Neuronal stem cell (in vitro differentiated cells): Measurements from ENCODE around the gene FBXO48.

Experiments
- DNase-seq: peaks from one replicate; pipeline ENCODE4 v3.0.0-alpha.2; 2013; ENCODE audit warnings: low spot score
- H2AFZ ChIP-seq: one replicate; pipeline ENCODE4 v1.6.1; 2013; ENCODE audit warnings: mild to moderate bottlenecking, low read length, inconsistent platforms
- H2AK5ac ChIP-seq: 2 replicates; pipeline ENCODE4 v1.6.1; 2013; ENCODE audit warnings: low read depth, mild to moderate bottlenecking, inconsistent platforms, low read length, moderate library complexity, mixed read lengths
- H2BK120ac ChIP-seq: 2 replicates; pipeline ENCODE4 v1.6.1; 2013; ENCODE audit warnings: low read depth, mild to moderate bottlenecking, inconsistent platforms, low read length, moderate library complexity, mixed read lengths
- H2BK12ac ChIP-seq: one replicate; pipeline ENCODE4 v1.6.1; 2013; ENCODE audit warnings: low read length, inconsistent platforms
- H2BK15ac ChIP-seq: 2 replicates; pipeline ENCODE4 v1.6.1; 2013; ENCODE audit warnings: mild to moderate bottlenecking, low read length, inconsistent platforms, mixed read lengths
- H2BK5ac ChIP-seq: one replicate; pipeline ENCODE4 v1.6.1; 2013; ENCODE audit warnings: inconsistent platforms, mild to moderate bottlenecking, low read length, moderate library complexity
- H3K14ac ChIP-seq: one replicate; pipeline ENCODE4 v1.6.1; 2013; ENCODE audit warnings: low read length, inconsistent platforms
- H3K18ac ChIP-seq: 2 replicates; pipeline ENCODE4 v1.6.1; 2013; ENCODE audit warnings: low read length, inconsistent platforms
- H3K23ac ChIP-seq: 2 replicates; pipeline ENCODE4 v1.6.1; 2013; ENCODE audit warnings: low read depth, mild to moderate bottlenecking, mixed read lengths, low read length, inconsistent platforms; ENCODE audit not compliant: poor library complexity
- H3K27ac ChIP-seq: replicated peaks from 3 replicates; pipeline ENCODE4 v1.5.1; 2013; ENCODE audit warnings: low read length, inconsistent platforms
- H3K27me3 ChIP-seq, 3 experiments: 2 replicates each; pipeline ENCODE4 v1.6.1; 2013; ENCODE audit warnings: low read length in 3 of 3, mild to moderate bottlenecking in 2 of 3, inconsistent platforms in 1 of 3, low read depth in 1 of 3, mixed read lengths in 1 of 3, moderate library complexity in 1 of 3; ENCODE audit not compliant: control insufficient read depth in 3 of 3, insufficient read depth in 3 of 3
- H3K36me3 ChIP-seq, 2 donors: replicated peaks in 1 of 2; 2 replicates each; pipeline ENCODE4 v1.6.1; 2013; ENCODE audit warnings: low read length in 2 of 2; ENCODE audit not compliant: control insufficient read depth in 2 of 2, insufficient read depth in 2 of 2
- H3K4ac ChIP-seq: 2 replicates; pipeline ENCODE4 v1.6.1; 2013; ENCODE audit warnings: inconsistent platforms, mild to moderate bottlenecking, low read length, moderate library complexity
- H3K4me1 ChIP-seq, 2 donors: 1 replicate in 1 of 2; 2 replicates in 1 of 2; pipeline ENCODE4 v1.6.1; 2013; ENCODE audit warnings: low read length in 2 of 2, low read depth in 1 of 2; ENCODE audit not compliant: control insufficient read depth in 2 of 2, insufficient read depth in 1 of 2
- H3K4me2 ChIP-seq: one replicate; pipeline ENCODE4 v1.6.1; 2013; ENCODE audit warnings: mild to moderate bottlenecking, low read length, inconsistent platforms; ENCODE audit not compliant: insufficient read depth, poor library complexity, severe bottlenecking
- H3K4me3 ChIP-seq, 2 donors: 2 replicates each; pipeline ENCODE4 v1.5.1; 2013; ENCODE audit warnings: low read length in 2 of 2, mild to moderate bottlenecking in 2 of 2, inconsistent platforms in 1 of 2, moderate library complexity in 1 of 2
- H3K79me1 ChIP-seq: one replicate; pipeline ENCODE4 v1.6.1; 2013; ENCODE audit warnings: low read depth, mild to moderate bottlenecking, inconsistent platforms, low read length, moderate library complexity
- H3K9ac ChIP-seq: one replicate; pipeline ENCODE4 v1.6.1; 2013; ENCODE audit warnings: mild to moderate bottlenecking, low read depth, low read length, inconsistent platforms; ENCODE audit not compliant: poor library complexity
- H3K9me3 ChIP-seq, 2 donors: replicated peaks in 1 of 2; 2 replicates each; pipeline versions ENCODE3 to v1.6.1; 2013; ENCODE audit warnings: low read length in 2 of 2, mild to moderate bottlenecking in 2 of 2, inconsistent platforms in 1 of 2, low read depth in 1 of 2, mixed read lengths in 1 of 2, moderate library complexity in 1 of 2; ENCODE audit not compliant: control insufficient read depth in 2 of 2, insufficient read depth in 1 of 2
- H4K8ac ChIP-seq: one replicate; pipeline ENCODE4 v1.6.1; 2013; ENCODE audit warnings: low read depth, mild to moderate bottlenecking, inconsistent platforms, low read length, moderate library complexity
- H4K91ac ChIP-seq: one replicate; pipeline ENCODE4 v1.6.1; 2013; ENCODE audit warnings: low read length, low read depth, mild to moderate bottlenecking, inconsistent platforms; ENCODE audit not compliant: poor library complexity
- WGBS, 2 donors: extraction: QIAGEN DNeasy Blood & Tissue Kit; methylation state at CpG; one replicate each; pipeline ENCODE4 v1.1.7; 2013; ENCODE audit warnings: missing lambda C conversion rate in 2 of 2, mixed read lengths in 1 of 2; ENCODE audit not compliant: insufficient read length in 2 of 2, insufficient replicate concordance in 1 of 2; ENCODE audit errors: extremely low coverage in 2 of 2; 5-methylcytosine and 5-hydroxymethylcytosine counted together

Gene FBXO48

GRCh38 chr2:68482296-68482820 lies 15.3 kb upstream of the FBXO48 start:
- H2BK15ac ChIP-seq: no peak overlapping the region
- no peak overlapping the region for H3K4ac ChIP-seq
- no peak overlapping the region for H3K4me3 ChIP-seq
- H4K8ac ChIP-seq: no peak overlapping the region
- H3K27me3 ChIP-seq: no peaks in the 10 kb centered on the region
- WGBS, 2 donors: no CpG with 5 or more reads among the region's 2 CpGs
- H2AK5ac ChIP-seq: no peak overlapping the region
- no peak overlapping the region for H2AFZ ChIP-seq
- H3K9ac ChIP-seq: no peak overlapping the region
- no peak for DNase-seq
- H3K23ac ChIP-seq: no peak overlapping the region
- no peak overlapping the region for H2BK120ac ChIP-seq
- peaks cover 0 to 4% of the 10 kb centered on the region in 2 donors for H3K4me1 ChIP-seq
- H3K27ac ChIP-seq: no peak overlapping the region
- H3K4me2 ChIP-seq: no peak overlapping the region
- H2BK5ac ChIP-seq: no peak overlapping the region
- H3K18ac ChIP-seq: peak overlapping the region; percentile 48
- peaks cover 0 to 2% of the 10 kb centered on the region in 2 donors for H3K36me3 ChIP-seq
- H4K91ac ChIP-seq: no peak overlapping the region
- H3K14ac ChIP-seq: no peak overlapping the region
- H2BK12ac ChIP-seq: no peak overlapping the region
- H3K79me1 ChIP-seq: peaks cover 5% of the 10 kb centered on the region
- H3K9me3 ChIP-seq: peaks cover 0 to 3% of the 10 kb centered on the region in 2 donors

GRCh38 chr2:68478688-68479087 lies 11.6 kb upstream of the FBXO48 start:
- no CpG with 5 or more reads among the region's 1 CpG for WGBS, 2 donors
- DNase-seq: no peak
- Histone ChIP-seq H2AK5ac (no peak overlapping the region), H3K4me1 (peaks cover 0 to 4% of the 10 kb centered on the region in 2 donors), H3K4me2 (no peak overlapping the region), H2AFZ (no peak overlapping the region), H3K9ac (no peak overlapping the region), H3K14ac (no peak overlapping the region), H3K27ac (no peak overlapping the region), H3K4ac (no peak overlapping the region), H2BK5ac (no peak overlapping the region), H4K91ac (no peak overlapping the region), H3K27me3 (no peaks in the 10 kb centered on the region), H2BK15ac (no peak overlapping the region), H3K9me3 (peaks cover 0 to 3% of the 10 kb centered on the region in 2 donors), H3K23ac (no peak overlapping the region), H2BK120ac (no peak overlapping the region), H3K36me3 (peaks cover 0 to 2% of the 10 kb centered on the region in 2 donors), H3K18ac (no peak overlapping the region), H2BK12ac (no peak overlapping the region), H4K8ac (no peak overlapping the region), H3K4me3 (no peak overlapping the region), H3K79me1 (peaks cover 5% of the 10 kb centered on the region)

GRCh38 chr2:68476454-68476853 lies 9.4 kb upstream of the FBXO48 start:
- no peak overlapping the region for H2BK12ac ChIP-seq
- H3K4me2 ChIP-seq: no peak overlapping the region
- H3K27ac ChIP-seq: no peak overlapping the region
- H3K79me1 ChIP-seq: no peaks in the 10 kb centered on the region
- H2BK5ac ChIP-seq: no peak overlapping the region
- H3K36me3 ChIP-seq: no peaks in the 10 kb centered on the region
- H3K4me1 ChIP-seq: no peaks in the 10 kb centered on the region
- H4K8ac ChIP-seq: no peak overlapping the region
- no peak overlapping the region for H3K18ac ChIP-seq
- no peak overlapping the region for H3K23ac ChIP-seq
- no peak overlapping the region for H4K91ac ChIP-seq
- no peak overlapping the region for H3K9ac ChIP-seq
- H3K4me3 ChIP-seq: no peak overlapping the region
- H3K4ac ChIP-seq: no peak overlapping the region
- no peak overlapping the region for H2AK5ac ChIP-seq
- no CpG with 5 or more reads among the region's 1 CpG for WGBS, 2 donors
- no peak for DNase-seq
- no peak overlapping the region for H3K14ac ChIP-seq
- H2BK15ac ChIP-seq: no peak overlapping the region
- H2BK120ac ChIP-seq: no peak overlapping the region
- no peak overlapping the region for H2AFZ ChIP-seq
- H3K9me3 ChIP-seq: no peaks in the 10 kb centered on the region
- H3K27me3 ChIP-seq: no peaks in the 10 kb centered on the region

DNA sequence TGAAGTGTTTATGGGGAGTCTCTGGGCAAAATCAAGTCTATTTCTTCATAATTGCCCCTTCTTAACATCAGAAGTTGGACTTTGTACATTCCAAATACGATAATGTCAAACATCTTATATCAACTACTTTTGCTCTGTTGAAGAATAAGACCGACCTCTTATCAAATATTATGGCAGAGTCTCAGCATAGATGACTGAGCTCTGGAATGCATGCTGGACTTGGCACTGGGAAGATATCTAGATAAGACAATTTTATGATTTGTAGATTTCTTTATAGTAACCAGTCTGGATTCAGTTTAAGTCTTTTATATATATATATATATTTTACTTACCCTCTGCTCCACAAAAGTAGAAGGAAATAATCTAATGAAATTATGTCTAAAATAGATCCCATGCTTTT lies 8.5 kb upstream of the FBXO48 start:
- Histone ChIP-seq H3K4me2 (no peak overlapping the region), H3K9ac (no peak overlapping the region), H3K4ac (no peak overlapping the region), H2BK5ac (no peak overlapping the region), H3K27me3 (no peaks in the 10 kb centered on the region), H3K36me3 (no peaks in the 10 kb centered on the region), H2AFZ (no peak overlapping the region), H2BK12ac (no peak overlapping the region), H4K8ac (no peak overlapping the region), H2BK15ac (no peak overlapping the region), H3K9me3 (no peaks in the 10 kb centered on the region), H3K4me1 (no peaks in the 10 kb centered on the region), H2AK5ac (no peak overlapping the region), H3K23ac (no peak overlapping the region), H3K4me3 (no peak overlapping the region), H4K91ac (no peak overlapping the region), H3K27ac (no peak overlapping the region), H3K14ac (no peak overlapping the region), H3K79me1 (no peaks in the 10 kb centered on the region), H3K18ac (no peak overlapping the region), H2BK120ac (no peak overlapping the region)
- WGBS, 2 donors: no CpG with 5 or more reads among the region's 2 CpGs
- no peak for DNase-seq
